ENCODE data around the gene VWC2L. TPM values are rescaled to one million over a fixed set of nuclear protein-coding genes. Genes with fewer than 3 reads are reported as not detected.

Gene VWC2L
- total and polyA plus RNA-seq, 7 donors: 0.28 TPM; not detected in 6

GRCh38 chr2:214550786-214551185 lies 139.9 kb downstream of the VWC2L start:
- H3K9me3 ChIP-seq: no peaks in the 10 kb centered on the region
- peaks cover 0 to 16% (median 9%) of the 10 kb centered on the region in 4 donors for H3K4me1 ChIP-seq
- no peak overlapping the region for H3K27ac ChIP-seq
- no peak for TF ChIP-seq POLR2AphosphoS5 (IDR thresholded peaks at IDR 0.05)
- no peak for TF ChIP-seq CTCF (IDR thresholded peaks at IDR 0.05)
- no peak for TF ChIP-seq EP300 (IDR thresholded peaks at IDR 0.05)
- no peak for TF ChIP-seq POLR2A (IDR thresholded peaks at IDR 0.05)
- H3K36me3 ChIP-seq: no peaks in the 10 kb centered on the region
- 77 to 81% methylated on average over 3 of the region's 3 CpGs for WGBS, 2 donors
- intact Hi-C loops (cut with DNase I): no loop called here
- no peaks in the 10 kb centered on the region for H3K27me3 ChIP-seq
- H3K4me3 ChIP-seq: no peak overlapping the region
- DNase-seq: no peak

- no peak overlapping the region for H3K4me3 ChIP-seq
- TF ChIP-seq CTCF (IDR thresholded peaks at IDR 0.05) (no peak), POLR2AphosphoS5 (IDR thresholded peaks at IDR 0.05) (no peak), POLR2A (IDR thresholded peaks at IDR 0.05) (no peak), EP300 (IDR thresholded peaks at IDR 0.05) (no peak)
- WGBS, 2 donors: 46 to 76% methylated on average over 3 of the region's 3 CpGs
- no peak overlapping the region for H3K27ac ChIP-seq
- no peaks in the 10 kb centered on the region for H3K4me1 ChIP-seq
- H3K27me3 ChIP-seq: no peaks in the 10 kb centered on the region
- intact Hi-C loops (cut with DNase I): no loop called here
- no peaks in the 10 kb centered on the region for H3K36me3 ChIP-seq
- DNase-seq: no peak
- no peaks in the 10 kb centered on the region for H3K9me3 ChIP-seq
Observed at GRCh38 chr2:214557884-214558283, 147.0 kb downstream of the VWC2L start.

GRCh38 chr2:214558341-214558740 lies 147.5 kb downstream of the VWC2L start:
- Histone ChIP-seq H3K27me3 (no peaks in the 10 kb centered on the region), H3K4me1 (no peaks in the 10 kb centered on the region), H3K27ac (no peak overlapping the region), H3K4me3 (no peak overlapping the region), H3K36me3 (no peaks in the 10 kb centered on the region), H3K9me3 (no peaks in the 10 kb centered on the region)
- TF ChIP-seq EP300 (IDR thresholded peaks at IDR 0.05) (no peak), POLR2A (IDR thresholded peaks at IDR 0.05) (no peak), CTCF (IDR thresholded peaks at IDR 0.05) (no peak), POLR2AphosphoS5 (IDR thresholded peaks at IDR 0.05) (no peak)
- DNase-seq: no peak
- intact Hi-C loops (cut with DNase I): no loop called here
- WGBS, 2 donors: 90 to 91% methylated on average over 1 of the region's 1 CpG

GRCh38 chr2:214560176-214560575 lies 149.3 kb downstream of the VWC2L start:
- TF ChIP-seq EP300 (IDR thresholded peaks at IDR 0.05): no peak
- no peak for TF ChIP-seq CTCF (IDR thresholded peaks at IDR 0.05)
- no peak for TF ChIP-seq POLR2AphosphoS5 (IDR thresholded peaks at IDR 0.05)
- no peak for TF ChIP-seq POLR2A (IDR thresholded peaks at IDR 0.05)

GRCh38 chr2:214560618-214561190 lies 149.8 kb downstream of the VWC2L start:
- Histone ChIP-seq H3K4me1 (no peaks in the 10 kb centered on the region), H3K9me3 (no peaks in the 10 kb centered on the region), H3K4me3 (no peak overlapping the region), H3K27me3 (no peaks in the 10 kb centered on the region), H3K27ac (no peak overlapping the region), H3K36me3 (no peaks in the 10 kb centered on the region)
- intact Hi-C loops (cut with DNase I): no loop called here
- DNase-seq: no peak
- WGBS, 2 donors: 94% methylated on average over 1 of the region's 1 CpG
- TF ChIP-seq POLR2AphosphoS5 (IDR thresholded peaks at IDR 0.05): no peak
- TF ChIP-seq EP300 (IDR thresholded peaks at IDR 0.05): no peak
- TF ChIP-seq CTCF (IDR thresholded peaks at IDR 0.05): no peak
- TF ChIP-seq POLR2A (IDR thresholded peaks at IDR 0.05): no peak

More at GRCh38 chr2:214560176-214560575, 149.3 kb downstream of the VWC2L start:
- H3K9me3 ChIP-seq: no peaks in the 10 kb centered on the region
- intact Hi-C loops (cut with DNase I): no loop called here
- no peak for DNase-seq
- H3K4me3 ChIP-seq: no peak overlapping the region
- H3K27me3 ChIP-seq: no peaks in the 10 kb centered on the region
- 68 to 76% methylated on average over 4 of the region's 4 CpGs for WGBS, 2 donors
- H3K4me1 ChIP-seq: no peaks in the 10 kb centered on the region
- H3K27ac ChIP-seq: no peak overlapping the region
- H3K36me3 ChIP-seq: no peaks in the 10 kb centered on the region

Measured in sigmoid colon (tissue), 7 donors.